ENCODE measurements around the gene ARAP2.
"Not testable (repeated sequence)": the region's sequence is repeated elsewhere in the genome, so short reads cannot be mapped to it uniquely, and the experiment has no call there.

ARAP2 gene

GRCh38 chr4:36214735-36215485 lies 29.4 kb downstream of the ARAP2 start:
- no peak for DNase-seq (ENCODE audit: low spot score)

- no peak for DNase-seq (ENCODE audit: low spot score)
Measured at GRCh38 chr4:36213977-36214376, 30.3 kb downstream of the ARAP2 start.

DNA sequence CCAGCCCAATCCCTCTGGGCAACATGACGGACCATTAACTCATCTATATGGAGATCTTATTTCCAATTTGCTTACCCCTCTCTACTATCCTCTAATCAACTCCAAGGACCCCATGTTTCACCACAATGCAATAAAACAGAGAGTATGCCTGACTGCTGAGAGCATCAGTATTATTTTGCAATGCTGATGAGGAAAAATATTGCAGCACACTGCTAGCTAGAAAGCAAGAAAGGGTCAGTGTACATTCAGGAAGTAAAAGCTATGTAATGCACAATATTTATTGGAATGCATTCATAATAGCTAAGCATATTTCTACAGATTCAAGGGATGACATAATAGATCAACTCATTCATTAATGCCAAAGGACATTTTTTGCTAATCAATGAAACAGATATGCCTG lies 33.2 kb downstream of the ARAP2 start:
- DNase-seq (ENCODE audit: low spot score) = no peak

GRCh38 chr4:36209941-36210649 lies 34.2 kb downstream of the ARAP2 start:
- DNase-seq (ENCODE audit: low spot score) = no peak

DNA sequence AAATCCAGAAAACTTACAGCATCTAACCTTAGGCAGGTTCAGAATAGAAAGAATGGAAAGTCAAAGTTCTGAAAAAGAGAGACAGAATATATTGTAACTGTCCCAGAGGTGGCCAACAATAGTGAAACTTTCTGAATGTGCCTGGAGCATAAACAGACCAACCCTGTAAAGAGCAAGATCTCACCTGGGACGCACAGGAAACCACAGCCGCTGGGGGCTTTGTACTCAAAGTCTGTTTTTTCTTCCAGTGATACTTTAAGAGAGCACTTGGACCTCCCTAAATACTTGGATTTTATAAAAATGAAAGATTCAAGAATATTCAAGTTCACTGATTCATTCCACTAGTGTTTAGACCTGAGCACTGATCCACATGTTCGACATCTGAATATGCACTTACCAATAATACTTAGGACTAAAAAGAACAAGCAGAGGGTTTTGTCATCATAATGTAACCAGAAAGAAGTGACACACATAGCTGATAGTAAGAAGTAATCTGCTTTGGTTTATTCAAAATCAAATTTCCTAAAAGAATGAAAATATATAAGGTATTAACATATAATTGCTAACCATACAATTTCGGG lies 35.3 kb downstream of the ARAP2 start:
- no peak for DNase-seq (ENCODE audit: low spot score)

DNA sequence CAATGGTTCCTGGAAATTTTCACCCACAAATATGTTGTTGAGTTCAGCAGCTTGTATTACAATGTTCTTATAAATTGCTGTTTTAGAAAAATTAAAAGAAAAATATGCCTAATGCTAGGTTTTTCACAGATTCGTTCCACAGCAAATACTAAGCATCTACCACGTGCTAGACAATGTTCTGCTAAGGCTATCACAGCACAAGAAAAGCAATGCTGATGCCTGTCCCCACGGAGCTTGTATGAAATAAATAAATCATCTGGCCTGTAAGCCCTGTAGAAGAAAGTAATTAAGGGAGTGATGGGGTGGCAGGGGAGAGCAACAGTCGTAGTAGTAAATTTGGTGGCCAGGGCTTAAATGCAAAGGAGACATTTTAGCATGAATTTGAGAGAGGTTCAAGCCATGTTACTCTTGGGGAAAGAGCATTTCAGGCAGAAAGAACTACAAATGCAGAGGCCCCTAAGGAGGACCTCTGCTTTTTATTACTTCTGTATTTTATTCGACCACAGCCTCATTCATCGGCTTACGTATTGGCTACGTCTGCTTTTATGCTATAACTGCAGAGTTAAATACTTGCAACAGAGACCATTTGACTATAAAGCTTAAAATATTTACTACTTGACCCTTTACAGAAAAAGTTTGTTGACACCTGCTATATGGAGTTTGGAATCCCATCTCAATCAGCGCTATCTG lies 36.3 kb downstream of the ARAP2 start:
- DNase-seq (ENCODE audit: low spot score) = no peak

- no peak for DNase-seq (ENCODE audit: low spot score)
Measured at GRCh38 chr4:36207367-36207766, 36.9 kb downstream of the ARAP2 start.

DNA sequence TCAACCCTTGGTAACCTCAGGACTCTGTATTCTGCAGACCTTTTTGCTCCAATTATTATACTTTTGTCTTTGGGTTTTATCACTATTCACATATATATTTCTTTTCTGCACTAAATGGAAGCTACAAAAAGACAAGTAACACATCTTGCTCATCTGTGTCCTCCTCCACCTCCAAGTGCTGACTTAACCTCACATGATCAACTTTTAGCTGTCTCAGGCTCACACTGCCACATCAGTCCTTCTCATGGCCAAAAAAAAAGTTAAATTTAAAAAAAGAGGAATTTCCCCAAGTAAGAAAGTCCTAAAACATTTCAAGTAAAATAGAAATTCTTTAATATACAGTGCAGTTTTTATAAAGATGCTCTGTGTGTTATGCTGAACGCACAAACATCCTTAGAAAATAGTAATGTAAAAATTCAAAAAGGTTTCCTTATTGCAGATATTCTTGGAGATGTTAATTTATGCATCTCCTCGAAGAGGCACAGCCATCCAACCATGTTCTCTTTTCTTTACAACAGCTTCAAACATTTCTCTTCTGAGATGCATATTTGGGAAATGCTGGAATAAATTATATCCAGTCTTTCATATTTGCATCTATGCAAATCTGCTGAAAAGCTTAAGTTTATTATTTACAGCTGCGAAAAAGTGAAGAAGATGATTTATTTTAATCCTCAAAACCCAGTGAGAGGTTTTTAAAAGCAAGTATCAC lies 37.6 kb downstream of the ARAP2 start:
- DNase-seq (ENCODE audit: low spot score) = no peak

DNA sequence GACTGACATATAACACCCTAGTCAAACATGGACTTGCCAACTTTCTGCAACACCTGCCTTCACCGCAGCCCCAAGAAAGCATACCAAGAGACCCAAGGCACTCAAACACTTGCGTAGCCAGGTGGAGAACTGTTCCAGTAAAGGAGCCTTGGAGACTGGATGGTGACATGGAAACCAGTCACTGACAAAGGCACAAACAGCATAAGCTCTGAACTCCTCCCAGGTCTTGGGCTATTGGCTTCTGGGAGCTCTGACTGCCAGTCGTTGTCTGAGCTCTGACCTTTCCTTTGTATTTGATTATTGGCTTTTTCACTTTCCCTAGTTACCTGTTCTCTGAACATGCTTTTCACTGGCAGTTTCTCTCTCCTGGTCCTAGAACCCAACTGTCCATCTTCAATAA lies 38.3 kb downstream of the ARAP2 start:
- DNase-seq (ENCODE audit: low spot score) = no peak

DNA sequence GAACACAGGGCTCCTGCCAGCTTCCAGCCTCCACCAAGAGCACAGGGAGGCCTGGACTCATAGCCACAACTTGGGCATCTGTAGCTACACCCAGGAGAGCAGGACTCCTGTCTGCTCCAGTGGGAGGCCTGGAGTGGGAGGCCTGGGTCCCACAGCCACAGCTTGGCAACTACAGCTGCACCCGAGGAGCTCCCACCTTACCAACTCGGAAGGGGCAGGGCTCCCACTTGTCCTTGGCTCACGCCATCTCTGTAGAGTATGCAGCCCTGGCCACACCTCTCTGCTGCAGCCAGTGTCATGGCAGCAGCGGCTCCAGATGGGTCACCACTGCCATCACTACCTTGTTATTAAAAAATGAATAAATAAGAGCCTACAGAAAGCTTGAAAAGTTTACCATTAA lies 45.5 kb downstream of the ARAP2 start:
- no peak for DNase-seq (ENCODE audit: low spot score)

- no peak for DNase-seq (ENCODE audit: low spot score)
Measured at GRCh38 chr4:36198068-36198808, 46.1 kb downstream of the ARAP2 start.

DNA sequence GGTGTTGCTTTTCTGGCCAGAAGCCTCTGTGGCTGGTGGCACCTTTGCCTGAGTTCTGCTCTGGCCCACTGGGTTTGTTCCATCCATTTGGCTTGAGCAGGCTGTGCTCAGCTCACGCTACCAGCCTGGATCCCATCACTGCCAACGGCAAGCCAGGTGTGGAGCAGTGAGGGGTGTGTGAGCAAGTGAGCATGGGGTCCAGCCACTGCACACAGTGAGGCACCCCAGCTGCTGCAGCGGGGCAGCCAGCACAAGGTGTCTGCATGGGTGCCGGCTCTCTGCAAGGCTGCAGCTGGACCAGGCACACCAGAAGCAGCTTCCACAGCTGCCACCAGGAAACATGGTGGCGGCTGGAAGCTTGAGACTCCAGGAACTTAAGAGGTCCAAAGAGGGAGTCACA lies 46.8 kb downstream of the ARAP2 start:
- no peak for DNase-seq (ENCODE audit: low spot score)

DNA sequence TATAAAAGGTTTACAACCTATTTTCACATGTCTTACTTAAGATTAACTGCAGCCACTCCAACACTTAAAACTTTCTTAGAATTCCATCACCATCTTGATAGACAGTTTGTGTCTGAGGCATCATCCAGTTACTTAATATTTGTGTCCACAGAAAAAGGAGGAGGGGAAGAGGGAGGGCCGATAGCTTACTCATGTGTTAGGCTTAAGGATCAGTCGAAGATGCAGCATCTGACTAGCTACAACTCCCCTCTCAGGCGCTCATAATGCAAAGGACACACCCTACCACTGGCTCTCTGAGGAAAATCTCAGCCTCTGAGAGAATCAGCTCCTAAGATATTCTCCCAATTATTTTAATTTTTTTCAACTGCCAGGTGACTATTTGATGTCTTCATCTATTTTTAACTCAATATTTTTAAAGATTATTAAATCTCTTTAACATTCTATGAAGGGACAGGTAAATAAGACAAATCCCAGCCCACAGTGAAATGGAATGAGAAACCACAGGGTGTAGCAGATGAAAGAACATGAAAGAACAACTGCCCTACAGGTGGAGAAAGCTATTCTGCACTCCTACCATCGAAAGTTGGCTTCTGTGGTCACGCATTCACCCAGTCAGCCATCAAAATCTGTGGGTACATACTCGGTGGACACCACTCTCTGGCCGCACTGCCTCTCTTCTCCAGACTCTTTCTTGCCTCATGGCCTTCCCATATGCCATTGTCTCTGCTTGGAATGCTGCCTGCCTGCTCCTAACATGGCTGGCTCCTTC lies 48.0 kb downstream of the ARAP2 start:
- DNase-seq (ENCODE audit: low spot score) = no peak

- no peak for DNase-seq (ENCODE audit: low spot score)
Measured at GRCh38 chr4:36192922-36193321, 51.4 kb downstream of the ARAP2 start.

GRCh38 chr4:36189511-36190226 lies 54.6 kb downstream of the ARAP2 start:
- no peak for DNase-seq (ENCODE audit: low spot score)

DNA sequence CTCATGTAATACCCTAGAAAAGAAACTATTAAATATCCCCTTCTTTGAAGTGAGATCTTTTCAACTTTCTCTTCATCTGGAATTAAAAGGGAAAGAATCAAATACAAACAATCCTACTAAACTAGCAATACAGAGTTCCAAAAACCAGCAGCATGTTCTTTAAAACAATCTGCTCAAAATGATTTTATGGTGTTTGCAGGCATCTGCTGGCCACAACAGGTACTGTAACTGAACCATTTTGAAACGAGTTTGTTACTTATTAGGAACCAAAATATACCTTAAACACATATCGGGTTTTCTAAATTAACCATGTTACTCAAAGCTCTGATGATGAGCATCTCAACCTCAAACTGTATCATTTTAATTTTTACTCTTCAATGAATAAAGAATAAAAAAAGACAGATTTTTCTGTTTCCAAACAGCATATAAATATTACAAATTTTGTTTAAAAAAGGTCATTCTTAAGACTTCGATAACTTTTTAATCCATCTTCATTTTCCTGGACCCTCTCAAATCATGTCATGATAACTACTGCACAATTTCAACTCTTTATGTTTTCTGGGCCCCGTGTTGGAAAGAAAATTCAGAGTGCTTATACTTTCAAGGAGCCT lies 56.5 kb downstream of the ARAP2 start:
- no peak for DNase-seq (ENCODE audit: low spot score)

DNA sequence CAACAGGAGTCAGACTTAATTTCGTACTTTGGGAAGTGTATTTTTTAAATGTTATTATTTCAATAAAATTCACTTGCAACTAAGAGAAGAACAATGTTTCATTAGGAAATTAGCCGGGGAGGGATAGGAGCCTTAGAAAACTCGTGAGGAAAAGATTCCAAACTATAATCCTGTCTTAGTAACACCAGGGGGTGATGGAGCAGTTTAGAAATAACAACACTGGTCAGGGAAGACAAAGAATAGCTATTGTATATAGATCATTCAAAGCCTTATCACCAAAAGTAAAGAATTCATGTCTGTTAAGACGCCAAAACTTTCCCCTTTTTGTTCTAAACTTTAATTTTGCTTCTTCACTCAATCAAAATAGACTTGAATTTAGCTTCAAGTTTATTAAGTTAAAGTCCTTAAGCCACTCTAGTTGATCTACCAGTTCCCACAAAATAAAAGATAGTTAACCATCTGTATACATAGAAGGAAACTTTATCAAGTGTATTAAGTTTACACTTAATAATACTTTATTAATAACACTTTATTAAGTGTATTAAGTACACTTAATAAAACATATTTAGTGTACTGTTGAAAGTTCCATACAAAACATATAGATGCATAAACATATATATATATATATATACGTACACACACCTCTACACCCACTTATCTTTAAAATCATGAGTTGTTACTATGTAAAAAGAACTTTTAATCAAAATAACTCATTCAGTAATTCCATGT lies 60.5 kb downstream of the ARAP2 start:
- no peak for DNase-seq (ENCODE audit: low spot score)

GRCh38 chr4:36183232-36183631 lies 61.1 kb downstream of the ARAP2 start:
- DNase-seq (ENCODE audit: low spot score) = no peak

- not testable (repeated sequence) for DNase-seq (ENCODE audit: low spot score)
Measured at GRCh38 chr4:36182315-36182714, 62.0 kb downstream of the ARAP2 start.

Data from AG08395 (cell line).